Activated effector memory CD4-positive, alpha-beta T cell treated with anti-CD3 and anti-CD28 coated beads, Interleukin-2, amount 50 U/mL, for 16 hours (primary cell): ENCODE data around the gene UBE2E3.

Experiments
- DNase-seq: peaks from one replicate; pipeline ENCODE4 v3.0.0-alpha.2; 2020

UBE2E3 gene

GRCh38 chr2:180979749-180980105 is 678 bp upstream of the UBE2E3 start:
- no peak for DNase-seq

GRCh38 chr2:180980943-180981911 is 822 bp downstream of the UBE2E3 start:
- no peak for DNase-seq

- DNase-seq = no peak
Observed at GRCh38 chr2:180983468-180984242, 3.2 kb downstream of the UBE2E3 start.

GRCh38 chr2:180985771-180986395 is 5.5 kb downstream of the UBE2E3 start:
- DNase-seq = no peak

GRCh38 chr2:180987146-180987545 is 6.7 kb downstream of the UBE2E3 start:
- no peak for DNase-seq

GRCh38 chr2:180990337-180990736 is 9.9 kb downstream of the UBE2E3 start:
- DNase-seq = no peak

GRCh38 chr2:180990794-180991193 is 10.4 kb downstream of the UBE2E3 start:
- DNase-seq = no peak

- no peak for DNase-seq
Observed at GRCh38 chr2:180991361-180991760, 11.0 kb downstream of the UBE2E3 start.

- no peak for DNase-seq
Observed at GRCh38 chr2:180991820-180992219, 11.4 kb downstream of the UBE2E3 start.

- no peak for DNase-seq
Observed at GRCh38 chr2:180992994-180993393, 12.6 kb downstream of the UBE2E3 start.

GRCh38 chr2:180999274-180999964 is 19.0 kb downstream of the UBE2E3 start:
- DNase-seq = no peak

- DNase-seq = no peak
Observed at GRCh38 chr2:181004647-181005325, 24.4 kb downstream of the UBE2E3 start.

- no peak for DNase-seq
Observed at GRCh38 chr2:181005326-181005655, 24.9 kb downstream of the UBE2E3 start.

- no peak for DNase-seq
Observed at GRCh38 chr2:181005809-181006208, 25.4 kb downstream of the UBE2E3 start.

- DNase-seq = no peak
Observed at GRCh38 chr2:181007086-181007837, 26.9 kb downstream of the UBE2E3 start.

GRCh38 chr2:181008407-181008806 is 28.0 kb downstream of the UBE2E3 start:
- DNase-seq = no peak

GRCh38 chr2:181021199-181021789 is 40.9 kb downstream of the UBE2E3 start:
- no peak for DNase-seq

GRCh38 chr2:181022652-181023051 is 42.2 kb downstream of the UBE2E3 start:
- no peak for DNase-seq

- no peak for DNase-seq
Observed at GRCh38 chr2:181025004-181025403, 44.6 kb downstream of the UBE2E3 start.

- DNase-seq = no peak
Observed at GRCh38 chr2:181036445-181036844, 56.0 kb downstream of the UBE2E3 start.
